Lower lobe of right lung (tissue), 2 donors: ENCODE results near the gene CYP1B1. TPM values are rescaled to one million over a fixed set of nuclear protein-coding genes. Genes with fewer than 3 reads are reported as not detected.

Source experiments
- ATAC-seq, 2 donors: fragments of 200-7000 bp; cut with Tn5 transposase; one replicate each; pipeline ENCODE4 v1.9.1; 2020 to 2022; ENCODE audit warnings: mild to moderate bottlenecking in 2 of 2, moderate library complexity in 2 of 2
- DNase-seq: peaks from one replicate; pipeline ENCODE4 v3.0.0-alpha.2; 2020
- H3K27ac ChIP-seq: fragments of 200-600 bp; one replicate; pipeline ENCODE4 v1.8.0; 2022
- H3K27me3 ChIP-seq: fragments of 200-600 bp; one replicate; pipeline ENCODE4 v1.8.0; 2022; ENCODE audit warnings: low read depth
- H3K36me3 ChIP-seq: fragments of 200-600 bp; one replicate; pipeline ENCODE4 v1.8.0; 2022; ENCODE audit warnings: mild to moderate bottlenecking
- H3K4me1 ChIP-seq: fragments of 200-600 bp; one replicate; pipeline ENCODE4 v1.8.0; 2022
- H3K4me3 ChIP-seq: fragments of 200-600 bp; one replicate; pipeline ENCODE4 v1.8.0; 2022; ENCODE audit warnings: mild to moderate bottlenecking
- H3K9me3 ChIP-seq: fragments of 200-600 bp; one replicate; pipeline ENCODE4 v1.8.0; 2022
- intact Hi-C: fragments of 100-400 bp; cut with DNase I; formaldehyde crosslinking; loops from one replicate; pipeline ENCODE4 v1.11.0; 2022
- total RNA-seq: library from RNA; stranded (reverse); fragmentation: NEBNext Ultra II Directional; extraction: Animal tissue kit (Norgen Biotek cat#: 25700); gene quantifications from one replicate; pipeline ENCODE4 v1.2.1, GENCODE V29; 2021
- TF ChIP-seq, protein P1 (sequence below): fragments of 200-600 bp; IDR thresholded peaks from one replicate; pipeline ENCODE4 v1.8.0; 2022; ENCODE audit warnings: antibody characterized with exemption, mild to moderate bottlenecking
- donor health status: DM: no; HTN: yes; CAD: no; lungs with severe emphysema.

Gene CYP1B1
- total RNA-seq, 1 donor from 2014 or later: 67.0 TPM

DNA sequence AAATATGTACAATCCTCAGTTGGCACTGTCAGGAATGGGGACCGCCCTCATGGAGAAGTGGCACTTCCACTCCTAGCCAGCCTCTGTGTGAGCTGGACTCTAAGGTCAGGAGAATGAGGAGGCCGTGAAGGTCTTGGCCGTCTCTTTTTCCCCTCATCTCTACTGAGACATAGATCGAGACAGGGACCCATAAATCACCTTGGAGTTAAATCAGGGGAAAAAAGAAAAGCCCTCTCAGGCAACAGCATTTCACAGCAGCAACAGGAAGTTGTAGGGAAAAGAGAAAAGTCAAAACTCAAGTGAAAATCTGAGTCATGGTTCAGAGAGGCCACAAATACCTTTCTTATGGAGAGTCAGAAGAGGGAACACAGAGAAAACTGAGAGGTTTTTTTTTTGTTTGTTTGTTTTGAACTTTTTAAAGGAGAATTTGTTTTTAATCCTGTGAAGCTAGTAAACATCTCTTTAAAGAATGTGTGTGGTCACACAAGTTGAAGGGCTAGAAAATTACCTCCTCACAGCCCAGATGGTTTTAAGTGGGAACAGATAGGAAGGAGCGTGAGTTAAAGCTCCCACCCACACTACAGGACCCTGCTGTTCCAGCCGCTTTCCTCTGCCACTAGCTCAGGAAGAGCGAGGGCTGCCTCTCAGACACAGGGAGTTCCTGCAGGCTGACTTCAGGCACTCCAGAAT, 30.6 kb upstream of the CYP1B1 start:
- DNase-seq: no peak
- peaks cover 26% of the 10 kb centered on the region for H3K4me1 ChIP-seq
- no peaks in the 10 kb centered on the region for H3K9me3 ChIP-seq
- H3K27ac ChIP-seq: peak overlapping the region; percentile 80
- intact Hi-C loops: no loop called here
- no peaks in the 10 kb centered on the region for H3K36me3 ChIP-seq
- ATAC-seq: peak; percentile 72 to 84
- no peaks in the 10 kb centered on the region for H3K27me3 ChIP-seq
- H3K4me3 ChIP-seq: no peak overlapping the region
- TF ChIP-seq, protein P1, sequence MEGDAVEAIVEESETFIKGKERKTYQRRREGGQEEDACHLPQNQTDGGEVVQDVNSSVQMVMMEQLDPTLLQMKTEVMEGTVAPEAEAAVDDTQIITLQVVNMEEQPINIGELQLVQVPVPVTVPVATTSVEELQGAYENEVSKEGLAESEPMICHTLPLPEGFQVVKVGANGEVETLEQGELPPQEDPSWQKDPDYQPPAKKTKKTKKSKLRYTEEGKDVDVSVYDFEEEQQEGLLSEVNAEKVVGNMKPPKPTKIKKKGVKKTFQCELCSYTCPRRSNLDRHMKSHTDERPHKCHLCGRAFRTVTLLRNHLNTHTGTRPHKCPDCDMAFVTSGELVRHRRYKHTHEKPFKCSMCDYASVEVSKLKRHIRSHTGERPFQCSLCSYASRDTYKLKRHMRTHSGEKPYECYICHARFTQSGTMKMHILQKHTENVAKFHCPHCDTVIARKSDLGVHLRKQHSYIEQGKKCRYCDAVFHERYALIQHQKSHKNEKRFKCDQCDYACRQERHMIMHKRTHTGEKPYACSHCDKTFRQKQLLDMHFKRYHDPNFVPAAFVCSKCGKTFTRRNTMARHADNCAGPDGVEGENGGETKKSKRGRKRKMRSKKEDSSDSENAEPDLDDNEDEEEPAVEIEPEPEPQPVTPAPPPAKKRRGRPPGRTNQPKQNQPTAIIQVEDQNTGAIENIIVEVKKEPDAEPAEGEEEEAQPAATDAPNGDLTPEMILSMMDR: no peak

DNA sequence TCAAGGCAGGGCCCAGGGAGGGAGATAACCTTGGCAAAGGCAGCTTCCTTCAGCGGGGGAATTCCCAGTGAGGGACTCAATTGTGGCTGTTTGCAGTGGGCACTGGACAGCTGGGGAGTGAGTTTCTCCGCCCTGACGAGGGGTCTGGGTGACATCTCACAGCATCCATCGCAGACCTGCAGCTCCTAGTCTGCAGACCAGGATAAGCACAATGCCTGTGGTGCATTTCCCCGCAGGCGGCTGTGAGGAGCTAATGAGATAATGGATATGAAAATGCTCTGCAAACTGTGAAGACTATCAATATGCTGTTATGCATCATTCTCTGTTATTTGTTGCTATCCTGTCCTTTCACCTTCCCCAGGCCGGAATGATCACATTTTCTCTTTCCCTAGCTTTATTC, 30.0 kb upstream of the CYP1B1 start:
- no peaks in the 10 kb centered on the region for H3K27me3 ChIP-seq
- H3K4me3 ChIP-seq: no peak overlapping the region
- no peaks in the 10 kb centered on the region for H3K9me3 ChIP-seq
- DNase-seq (no peak), ATAC-seq (no peak)
- peaks cover 26% of the 10 kb centered on the region for H3K4me1 ChIP-seq
- no peaks in the 10 kb centered on the region for H3K36me3 ChIP-seq
- intact Hi-C loops: no loop called here
- TF ChIP-seq, protein P1: no peak
- peak overlapping the region; percentile 80 for H3K27ac ChIP-seq

DNA sequence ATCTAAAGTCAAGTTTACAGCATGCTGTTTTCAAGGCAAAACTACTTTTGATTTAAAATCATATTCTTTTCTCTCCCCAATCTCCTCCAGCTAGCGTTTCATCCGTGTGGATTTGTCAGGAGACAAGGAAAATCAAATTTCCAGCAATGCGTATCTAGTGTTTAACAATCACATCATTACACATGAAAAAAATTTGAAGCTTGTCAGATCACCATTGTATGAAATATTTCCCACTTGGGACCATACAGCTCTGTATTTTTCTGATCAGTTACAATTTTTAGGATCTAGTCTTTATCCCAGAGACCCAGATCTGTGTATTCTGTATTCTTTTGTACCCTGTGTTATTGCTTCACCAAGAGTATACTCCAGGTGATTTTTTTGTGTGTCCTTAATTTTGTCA, 28.6 kb upstream of the CYP1B1 start:
- DNase-seq (no peak), ATAC-seq (no peak)
- no peaks in the 10 kb centered on the region for H3K36me3 ChIP-seq
- H3K27ac ChIP-seq: no peak overlapping the region
- H3K4me3 ChIP-seq: no peak overlapping the region
- H3K9me3 ChIP-seq: no peaks in the 10 kb centered on the region
- H3K4me1 ChIP-seq: peaks cover 19% of the 10 kb centered on the region
- no peaks in the 10 kb centered on the region for H3K27me3 ChIP-seq
- intact Hi-C loops: no loop called here
- TF ChIP-seq, protein P1: no peak

DNA sequence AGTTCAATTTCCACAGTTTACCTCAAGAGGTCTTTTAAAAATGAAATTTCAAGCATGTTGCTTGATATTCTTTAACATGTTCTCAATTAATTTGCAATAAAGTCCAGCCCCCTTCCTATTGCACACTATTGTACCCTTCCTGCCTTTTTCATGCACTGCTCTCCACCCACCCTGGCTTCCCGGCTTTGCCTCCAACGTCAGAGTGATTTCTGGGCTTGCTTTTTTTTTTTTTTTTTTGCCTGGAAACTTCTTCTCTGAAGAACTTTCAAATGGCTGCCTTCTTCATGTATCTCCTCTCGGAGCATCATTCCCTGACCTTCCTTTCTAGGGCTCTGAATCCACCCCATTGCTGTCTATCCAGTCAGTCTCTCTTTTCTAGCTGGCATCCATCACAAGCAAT, 24.4 kb upstream of the CYP1B1 start:
- H3K9me3 ChIP-seq: no peaks in the 10 kb centered on the region
- H3K4me3 ChIP-seq: no peak overlapping the region
- TF ChIP-seq, protein P1: no peak
- H3K27me3 ChIP-seq: no peaks in the 10 kb centered on the region
- intact Hi-C loops: no loop called here
- H3K36me3 ChIP-seq: no peaks in the 10 kb centered on the region
- no peak for ATAC-seq
- H3K4me1 ChIP-seq: peaks cover 42% of the 10 kb centered on the region
- H3K27ac ChIP-seq: no peak overlapping the region
- no peak for DNase-seq

DNA sequence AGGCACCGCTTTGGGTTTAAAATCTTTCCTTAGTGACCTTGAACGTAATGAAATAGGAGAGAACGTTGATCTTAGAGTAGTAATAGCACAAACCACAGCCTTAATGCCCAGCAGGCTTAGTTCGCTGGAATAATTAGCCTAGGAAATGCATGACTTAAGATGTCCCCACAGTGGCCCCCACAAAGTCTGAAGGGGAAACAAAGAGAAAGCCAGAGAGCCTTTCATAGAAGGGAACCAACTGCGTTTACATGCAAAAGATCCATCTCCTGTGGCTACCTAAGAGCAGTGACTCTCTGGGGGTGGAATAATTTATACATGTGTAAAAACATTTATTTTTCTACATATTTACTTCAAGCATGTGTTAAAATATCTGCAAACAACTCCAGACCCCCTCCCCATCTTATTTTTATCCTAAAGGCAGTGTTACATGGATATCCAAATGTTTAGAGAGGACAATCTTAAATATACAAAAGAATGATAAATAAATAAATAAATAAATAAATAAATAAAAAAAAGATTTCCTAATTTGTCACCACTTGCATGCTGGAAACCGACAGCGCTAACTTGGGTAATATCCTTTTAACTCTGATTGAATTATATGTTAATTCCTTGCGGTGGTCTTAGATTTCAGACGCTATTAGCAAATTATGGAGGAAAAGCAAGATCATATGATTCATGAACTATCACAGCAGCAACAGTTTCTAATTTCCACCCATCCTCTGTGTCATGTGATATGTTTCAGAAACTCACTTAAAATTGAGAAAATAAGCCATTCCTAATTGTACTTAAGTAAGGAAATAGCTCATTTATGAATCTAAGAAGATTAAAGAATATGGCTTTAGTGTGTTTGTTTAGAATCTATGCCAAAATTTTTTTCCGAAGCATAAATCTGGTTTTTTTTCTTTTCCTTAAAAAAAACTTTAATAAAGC, 23.4 kb upstream of the CYP1B1 start:
- DNase-seq (no peak), ATAC-seq (no peak)
- H3K9me3 ChIP-seq: no peaks in the 10 kb centered on the region
- peak overlapping the region; percentile 74 for H3K27ac ChIP-seq
- peaks cover 43% of the 10 kb centered on the region for H3K4me1 ChIP-seq
- peak overlapping the region; percentile 41 for H3K4me3 ChIP-seq
- TF ChIP-seq, protein P1: no peak
- intact Hi-C loops: no loop called here
- H3K27me3 ChIP-seq: no peaks in the 10 kb centered on the region
- no peaks in the 10 kb centered on the region for H3K36me3 ChIP-seq
